H1 (cell line): ENCODE data around the gene NAIF1. TPM values are rescaled to one million over a fixed set of nuclear protein-coding genes. Genes with fewer than 3 reads are reported as not detected.

ENCODE experiments used
- EZH2 ChIP-seq: fragments of 200-600 bp; sonication (generic); IDR thresholded peaks from 2 replicates; pipeline ENCODE4 v1.7.1; 2012; ENCODE audit warnings: low read depth, mild to moderate bottlenecking, moderate library complexity, low read length, inconsistent platforms; ENCODE audit not compliant: severe bottlenecking
- HDAC2 ChIP-seq, 2 experiments: fragments of 300-600 bp in 1 of 2; sonication (generic) in 1 of 2; IDR thresholded peaks; 2 replicates each; pipeline ENCODE4 v1.6.1; 2011 to 2012; ENCODE audit warnings: low read depth in 2 of 2, low read length in 2 of 2, mild to moderate bottlenecking in 2 of 2, moderate library complexity in 2 of 2, borderline replicate concordance in 1 of 2, inconsistent platforms in 1 of 2
- JUN ChIP-seq: IDR thresholded peaks from 2 replicates; pipeline ENCODE4 v1.6.1; 2011; ENCODE audit warnings: low read depth, mild to moderate bottlenecking, improper control_type of control experiment, low read length
- POLR2AphosphoS5 ChIP-seq: IDR thresholded peaks from 2 replicates; pipeline ENCODE4 v1.6.1; 2011; ENCODE audit warnings: low read depth, low read length
- RAD21 ChIP-seq, 2 experiments: IDR thresholded peaks in 1 of 2; conservative IDR thresholded peaks in 1 of 2; 2 replicates each; pipeline ENCODE4 v1.6.1; 2011; ENCODE audit warnings: low read depth in 2 of 2, low read length in 2 of 2, improper control_type of control experiment in 1 of 2, inconsistent platforms in 1 of 2, mild to moderate bottlenecking in 1 of 2, moderate library complexity in 1 of 2
- RXRA ChIP-seq: IDR thresholded peaks from 2 replicates; pipeline ENCODE4 v1.6.1; 2011; ENCODE audit warnings: low read depth, mild to moderate bottlenecking, low read length, moderate library complexity; ENCODE audit not compliant: insufficient read depth
- SAP30 ChIP-seq: fragments of 300-600 bp; sonication (generic); IDR thresholded peaks from 2 replicates; pipeline ENCODE4 v1.7.1; 2012; ENCODE audit warnings: low read length, moderate library complexity, mild to moderate bottlenecking, inconsistent platforms; ENCODE audit not compliant: insufficient read depth, insufficient replicate concordance
- SIRT6 ChIP-seq: IDR thresholded peaks from one replicate; pipeline ENCODE4 v1.7.1; 2012; ENCODE audit warnings: low read length, inconsistent platforms
- polyA plus RNA-seq, 7 experiments: library from polyadenylated mRNA; depleted of rRNA in 3 of 7; stranded (reverse) in 5 of 7; unstranded in 2 of 7; fragments of >200 nt in 5 of 7; fragments of 200-250 nt in 2 of 7; gene quantifications; 1 replicate in 5 of 7; 2 replicates in 1 of 7; 4 replicates in 1 of 7; pipeline versions ENCODE4 v1.2.1 to v1.2.3, GENCODE V29; 2011 to 2013; ENCODE audit warnings: missing spikeins in 2 of 7, mixed read lengths in 2 of 7
- total RNA-seq: library from RNA; stranded (reverse); fragmentation: NEBNext Ultra II Directional; extraction: Animal tissue kit (Norgen Biotek cat#: 25700); gene quantifications from 2 replicates; pipeline ENCODE4 v1.2.1, GENCODE V29; 2021
- TF ChIP-seq, protein P1 (sequence below): fragments of 300-600 bp; sonication (generic); IDR thresholded peaks from 2 replicates; pipeline ENCODE4 v1.7.1; 2012; ENCODE audit warnings: low read length, moderate library complexity, mild to moderate bottlenecking, inconsistent platforms; ENCODE audit not compliant: insufficient replicate concordance

The NAIF1 gene
- total and polyA plus RNA-seq, 2 of the 8 experiments (the other 6 are each of a cell fraction or from before 2014, with no cell fraction given) = 8.7 to 9.0 TPM

DNA sequence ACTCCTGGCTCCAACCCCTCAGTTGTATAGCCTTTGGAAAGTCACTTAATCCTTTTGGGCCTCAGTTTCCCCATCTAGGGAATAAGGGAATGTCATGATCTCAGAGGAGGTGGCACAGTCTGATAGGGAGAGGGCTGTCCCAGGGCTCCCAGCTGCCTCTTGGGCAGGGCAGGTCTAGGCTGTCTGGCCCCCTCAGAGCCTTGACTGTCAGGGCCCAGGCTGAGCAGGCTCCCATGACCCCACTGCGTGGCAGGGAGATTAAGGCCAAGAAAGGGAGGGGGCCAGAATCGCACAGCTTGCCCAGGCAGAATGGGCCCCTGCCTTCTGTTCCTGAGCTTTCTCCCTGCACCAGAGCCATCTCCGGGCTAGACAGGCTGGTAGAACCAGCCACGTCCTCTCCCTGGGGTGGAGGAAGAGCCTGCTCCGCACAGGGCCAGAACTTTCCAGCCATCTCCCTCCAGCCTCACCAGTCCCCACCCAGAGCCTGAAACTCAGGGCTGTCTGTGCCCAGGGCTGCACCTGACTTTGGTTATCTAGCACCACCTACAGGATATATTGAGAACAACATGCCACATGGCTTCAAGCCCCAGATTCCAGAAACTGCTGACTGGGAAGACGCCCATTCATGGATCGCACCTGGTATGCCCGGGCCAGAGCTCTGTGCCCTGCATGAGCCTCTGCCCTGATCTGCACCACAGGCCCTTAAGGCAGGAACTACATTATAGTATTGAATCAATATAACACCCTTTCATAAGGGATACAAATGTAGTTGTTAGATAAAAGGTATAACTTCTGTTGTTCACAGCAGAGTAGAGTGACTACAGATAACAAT lies 32.1 kb downstream of the NAIF1 start (continued):
- TF ChIP-seq HDAC2 (IDR thresholded peaks at IDR 0.05; ENCODE audit: borderline replicate concordance in 1 of 2, low read depth in 2 of 2, low read length in 2 of 2) (no peak), JUN (no peak), EZH2 (no peak), POLR2AphosphoS5 (no peak), RXRA (no peak), SAP30 (no peak), SIRT6 (no peak), RAD21 (IDR thresholded peaks at IDR 0.05 in 1 of 2, conservative IDR thresholded peaks at IDR 0.05 in 1 of 2; ENCODE audit: low read depth in 2 of 2, low read length in 2 of 2) (peak; percentile 98 to 99)
- TF ChIP-seq, protein P1, sequence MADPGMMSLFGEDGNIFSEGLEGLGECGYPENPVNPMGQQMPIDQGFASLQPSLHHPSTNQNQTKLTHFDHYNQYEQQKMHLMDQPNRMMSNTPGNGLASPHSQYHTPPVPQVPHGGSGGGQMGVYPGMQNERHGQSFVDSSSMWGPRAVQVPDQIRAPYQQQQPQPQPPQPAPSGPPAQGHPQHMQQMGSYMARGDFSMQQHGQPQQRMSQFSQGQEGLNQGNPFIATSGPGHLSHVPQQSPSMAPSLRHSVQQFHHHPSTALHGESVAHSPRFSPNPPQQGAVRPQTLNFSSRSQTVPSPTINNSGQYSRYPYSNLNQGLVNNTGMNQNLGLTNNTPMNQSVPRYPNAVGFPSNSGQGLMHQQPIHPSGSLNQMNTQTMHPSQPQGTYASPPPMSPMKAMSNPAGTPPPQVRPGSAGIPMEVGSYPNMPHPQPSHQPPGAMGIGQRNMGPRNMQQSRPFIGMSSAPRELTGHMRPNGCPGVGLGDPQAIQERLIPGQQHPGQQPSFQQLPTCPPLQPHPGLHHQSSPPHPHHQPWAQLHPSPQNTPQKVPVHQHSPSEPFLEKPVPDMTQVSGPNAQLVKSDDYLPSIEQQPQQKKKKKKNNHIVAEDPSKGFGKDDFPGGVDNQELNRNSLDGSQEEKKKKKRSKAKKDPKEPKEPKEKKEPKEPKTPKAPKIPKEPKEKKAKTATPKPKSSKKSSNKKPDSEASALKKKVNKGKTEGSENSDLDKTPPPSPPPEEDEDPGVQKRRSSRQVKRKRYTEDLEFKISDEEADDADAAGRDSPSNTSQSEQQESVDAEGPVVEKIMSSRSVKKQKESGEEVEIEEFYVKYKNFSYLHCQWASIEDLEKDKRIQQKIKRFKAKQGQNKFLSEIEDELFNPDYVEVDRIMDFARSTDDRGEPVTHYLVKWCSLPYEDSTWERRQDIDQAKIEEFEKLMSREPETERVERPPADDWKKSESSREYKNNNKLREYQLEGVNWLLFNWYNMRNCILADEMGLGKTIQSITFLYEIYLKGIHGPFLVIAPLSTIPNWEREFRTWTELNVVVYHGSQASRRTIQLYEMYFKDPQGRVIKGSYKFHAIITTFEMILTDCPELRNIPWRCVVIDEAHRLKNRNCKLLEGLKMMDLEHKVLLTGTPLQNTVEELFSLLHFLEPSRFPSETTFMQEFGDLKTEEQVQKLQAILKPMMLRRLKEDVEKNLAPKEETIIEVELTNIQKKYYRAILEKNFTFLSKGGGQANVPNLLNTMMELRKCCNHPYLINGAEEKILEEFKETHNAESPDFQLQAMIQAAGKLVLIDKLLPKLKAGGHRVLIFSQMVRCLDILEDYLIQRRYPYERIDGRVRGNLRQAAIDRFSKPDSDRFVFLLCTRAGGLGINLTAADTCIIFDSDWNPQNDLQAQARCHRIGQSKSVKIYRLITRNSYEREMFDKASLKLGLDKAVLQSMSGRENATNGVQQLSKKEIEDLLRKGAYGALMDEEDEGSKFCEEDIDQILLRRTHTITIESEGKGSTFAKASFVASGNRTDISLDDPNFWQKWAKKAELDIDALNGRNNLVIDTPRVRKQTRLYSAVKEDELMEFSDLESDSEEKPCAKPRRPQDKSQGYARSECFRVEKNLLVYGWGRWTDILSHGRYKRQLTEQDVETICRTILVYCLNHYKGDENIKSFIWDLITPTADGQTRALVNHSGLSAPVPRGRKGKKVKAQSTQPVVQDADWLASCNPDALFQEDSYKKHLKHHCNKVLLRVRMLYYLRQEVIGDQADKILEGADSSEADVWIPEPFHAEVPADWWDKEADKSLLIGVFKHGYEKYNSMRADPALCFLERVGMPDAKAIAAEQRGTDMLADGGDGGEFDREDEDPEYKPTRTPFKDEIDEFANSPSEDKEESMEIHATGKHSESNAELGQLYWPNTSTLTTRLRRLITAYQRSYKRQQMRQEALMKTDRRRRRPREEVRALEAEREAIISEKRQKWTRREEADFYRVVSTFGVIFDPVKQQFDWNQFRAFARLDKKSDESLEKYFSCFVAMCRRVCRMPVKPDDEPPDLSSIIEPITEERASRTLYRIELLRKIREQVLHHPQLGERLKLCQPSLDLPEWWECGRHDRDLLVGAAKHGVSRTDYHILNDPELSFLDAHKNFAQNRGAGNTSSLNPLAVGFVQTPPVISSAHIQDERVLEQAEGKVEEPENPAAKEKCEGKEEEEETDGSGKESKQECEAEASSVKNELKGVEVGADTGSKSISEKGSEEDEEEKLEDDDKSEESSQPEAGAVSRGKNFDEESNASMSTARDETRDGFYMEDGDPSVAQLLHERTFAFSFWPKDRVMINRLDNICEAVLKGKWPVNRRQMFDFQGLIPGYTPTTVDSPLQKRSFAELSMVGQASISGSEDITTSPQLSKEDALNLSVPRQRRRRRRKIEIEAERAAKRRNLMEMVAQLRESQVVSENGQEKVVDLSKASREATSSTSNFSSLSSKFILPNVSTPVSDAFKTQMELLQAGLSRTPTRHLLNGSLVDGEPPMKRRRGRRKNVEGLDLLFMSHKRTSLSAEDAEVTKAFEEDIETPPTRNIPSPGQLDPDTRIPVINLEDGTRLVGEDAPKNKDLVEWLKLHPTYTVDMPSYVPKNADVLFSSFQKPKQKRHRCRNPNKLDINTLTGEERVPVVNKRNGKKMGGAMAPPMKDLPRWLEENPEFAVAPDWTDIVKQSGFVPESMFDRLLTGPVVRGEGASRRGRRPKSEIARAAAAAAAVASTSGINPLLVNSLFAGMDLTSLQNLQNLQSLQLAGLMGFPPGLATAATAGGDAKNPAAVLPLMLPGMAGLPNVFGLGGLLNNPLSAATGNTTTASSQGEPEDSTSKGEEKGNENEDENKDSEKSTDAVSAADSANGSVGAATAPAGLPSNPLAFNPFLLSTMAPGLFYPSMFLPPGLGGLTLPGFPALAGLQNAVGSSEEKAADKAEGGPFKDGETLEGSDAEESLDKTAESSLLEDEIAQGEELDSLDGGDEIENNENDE = no peak
